22Rv1 (cell line): ENCODE results near the gene NACA.
A peak's percentile ranks its signal among the peaks of the same experiment; 100 is the strongest.

Experiments used
- H3K27ac ChIP-seq: fragments of 450-650 bp; 2 replicates; pipeline ENCODE4 v1.5.1; 2017
- CTCF ChIP-seq: fragments of 450-650 bp; IDR thresholded peaks from 2 replicates; pipeline ENCODE4 v1.5.1; 2017; ENCODE audit warnings: mild to moderate bottlenecking
- ZFX ChIP-seq: fragments of 450-650 bp; IDR thresholded peaks from 2 replicates; pipeline ENCODE4 v1.6.1; 2017; ENCODE audit warnings: antibody characterized with exemption, borderline replicate concordance

Gene NACA

DNA sequence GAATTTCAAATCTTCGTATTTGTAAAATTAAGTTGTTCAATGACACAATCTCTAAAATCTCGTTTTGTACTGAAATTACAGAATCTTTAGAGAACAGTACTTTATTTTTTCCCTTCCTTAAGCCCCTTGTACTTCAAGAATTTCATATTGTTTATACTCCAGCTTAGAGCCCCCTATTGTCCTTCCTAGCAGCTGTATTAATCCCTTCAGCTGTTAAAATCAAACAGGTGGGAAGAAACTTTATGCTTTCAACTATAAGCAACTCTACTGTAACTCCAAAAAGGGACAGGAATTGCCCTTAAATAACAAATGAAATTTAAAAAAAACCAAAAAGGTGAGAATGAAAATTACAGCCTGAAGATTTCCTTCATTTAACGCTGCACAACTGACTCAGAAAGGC, 1.7 kb downstream of the NACA start:
- peak overlapping the region; percentile 99 for H3K27ac ChIP-seq
- no peak for TF ChIP-seq CTCF
- TF ChIP-seq ZFX = no peak

DNA sequence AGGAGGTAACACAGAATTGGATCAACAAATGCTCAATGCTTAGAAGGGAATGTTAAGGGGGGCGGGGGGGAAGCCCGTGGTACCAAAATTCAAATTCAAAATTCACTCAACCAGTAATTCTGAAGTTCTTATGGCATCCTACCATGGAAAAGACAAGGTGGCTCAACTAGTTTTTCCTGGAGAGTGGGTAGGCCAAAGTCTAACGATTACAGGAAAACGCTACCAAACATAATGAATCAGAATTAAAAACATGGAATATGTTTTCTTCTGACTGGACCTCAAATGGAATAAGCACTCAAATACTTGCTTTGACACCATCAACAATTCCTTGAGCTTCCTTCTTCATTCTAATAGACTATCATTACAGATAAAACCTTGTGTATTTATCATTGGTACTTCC, 2.3 kb downstream of the NACA start:
- H3K27ac ChIP-seq = peak overlapping the region; percentile 99
- no peak for TF ChIP-seq ZFX
- TF ChIP-seq CTCF = no peak

- peak overlapping the region; percentile 99 for H3K27ac ChIP-seq
- TF ChIP-seq CTCF = no peak
- TF ChIP-seq ZFX = no peak
These were observed 3.4 kb downstream of the NACA start for GRCh38 chr12:56721721-56722120.

GRCh38 chr12:56721216-56721615, 3.9 kb downstream of the NACA start:
- TF ChIP-seq CTCF = no peak
- TF ChIP-seq ZFX = no peak
- H3K27ac ChIP-seq = peak overlapping the region; percentile 99

DNA sequence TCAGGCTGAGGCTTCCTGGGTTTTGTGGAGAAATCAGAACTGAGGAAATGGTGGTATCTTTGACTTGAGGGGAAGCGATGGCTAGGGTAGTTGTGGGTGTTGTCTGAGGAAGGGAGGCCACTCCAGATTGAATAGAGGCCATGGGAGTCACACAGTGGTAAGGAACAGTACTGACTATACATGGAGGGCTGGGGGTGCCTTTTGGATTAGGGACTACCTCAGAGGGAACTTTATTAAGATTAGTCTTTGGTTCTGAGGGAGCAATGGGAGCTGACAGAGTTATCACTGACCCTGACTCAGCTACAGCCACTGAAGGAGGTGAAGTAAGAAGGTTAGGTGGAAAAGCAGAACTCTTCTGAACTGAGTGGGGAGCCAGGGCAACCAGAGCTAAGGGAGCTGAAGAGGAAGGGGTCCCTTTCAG, 4.4 kb downstream of the NACA start:
- no peak for TF ChIP-seq ZFX
- TF ChIP-seq CTCF = no peak
- H3K27ac ChIP-seq = peak overlapping the region; percentile 99

- peak overlapping the region; percentile 99 for H3K27ac ChIP-seq
- TF ChIP-seq CTCF (no peak), ZFX (no peak)
These were observed 6.0 kb downstream of the NACA start for GRCh38 chr12:56719056-56719455.

- H3K27ac ChIP-seq = peak overlapping the region; percentile 99
- TF ChIP-seq CTCF = no peak
- no peak for TF ChIP-seq ZFX
These were observed 6.5 kb downstream of the NACA start for GRCh38 chr12:56718636-56719035.
